Naive thymus-derived CD4-positive, alpha-beta T cell (primary cell): ENCODE data around the gene KCTD12. TPM values are rescaled to one million over a fixed set of nuclear protein-coding genes. Genes with fewer than 3 reads are reported as not detected.

Experiments used
- ATAC-seq: fragments of 150-1000 bp; cut with Tn5 transposase; 2 replicates; pipeline ENCODE4 v1.10.0; 2021; ENCODE audit warnings: mild to moderate bottlenecking, moderate library complexity
- CTCF ChIA-PET: fragments of 350-600 bp; sonication (Branson Sonifier 250); formaldehyde crosslinking; loops from one replicate; lab custom pipeline; 2021; ENCODE audit warnings: antibody characterized with exemption; lab: Charles Lee
- POLR2A ChIA-PET: fragments of 350-600 bp; sonication (Branson Sonifier 250); formaldehyde crosslinking; loops from one replicate; lab custom pipeline; 2021; ENCODE audit warnings: antibody characterized with exemption, inconsistent platforms; lab: Charles Lee
- DNase-seq, 9 donors: peaks; one replicate each; pipeline versions ENCODE4 v3.0.0 to v3.0.0-alpha.2; 2020 to 2022; ENCODE audit warnings: mixed read lengths in 1 of 9
- H3K27ac ChIP-seq: one replicate; pipeline ENCODE4 v1.7.0; 2013; ENCODE audit warnings: mild to moderate bottlenecking, low read depth, low read length, moderate library complexity
- H3K27me3 ChIP-seq, 2 donors: one replicate each; pipeline ENCODE4 v1.7.0; 2013; ENCODE audit warnings: low read length in 2 of 2, mild to moderate bottlenecking in 2 of 2, moderate library complexity in 2 of 2; ENCODE audit not compliant: control insufficient read depth in 2 of 2, insufficient read depth in 2 of 2
- H3K36me3 ChIP-seq, 3 experiments: 1 replicate in 2 of 3; 2 replicates in 1 of 3; pipeline ENCODE4 v1.7.0; 2013; ENCODE audit warnings: low read length in 3 of 3, mild to moderate bottlenecking in 3 of 3, moderate library complexity in 1 of 3; ENCODE audit not compliant: insufficient read depth in 3 of 3, control insufficient read depth in 2 of 3
- H3K4me1 ChIP-seq, 2 donors: one replicate each; pipeline ENCODE4 v1.7.0; 2013; ENCODE audit warnings: low read length in 2 of 2, mild to moderate bottlenecking in 2 of 2, moderate library complexity in 1 of 2; ENCODE audit not compliant: control insufficient read depth in 2 of 2, insufficient read depth in 2 of 2
- H3K4me3 ChIP-seq: 2 replicates; pipeline ENCODE4 v1.7.0; 2013; ENCODE audit warnings: mild to moderate bottlenecking, low read length
- H3K9me3 ChIP-seq, 3 experiments: 1 replicate in 2 of 3; 2 replicates in 1 of 3; pipeline ENCODE4 v1.7.0; 2013; ENCODE audit warnings: low read length in 3 of 3; ENCODE audit not compliant: control insufficient read depth in 2 of 3
- H3K27ac Mint-ChIP-seq, 9 donors: one replicate each; pipeline ENCODE4 v1.8.0; 2020 to 2022; ENCODE audit warnings: mixed read lengths in 9 of 9, mild to moderate bottlenecking in 8 of 9, moderate library complexity in 5 of 9, inconsistent platforms in 2 of 9
- H3K27me3 Mint-ChIP-seq, 5 donors: one replicate each; pipeline ENCODE4 v1.8.0; 2021 to 2022; ENCODE audit warnings: mixed read lengths in 5 of 5, mild to moderate bottlenecking in 1 of 5
- H3K36me3 Mint-ChIP-seq, 5 donors: one replicate each; pipeline ENCODE4 v1.8.0; 2020 to 2022; ENCODE audit warnings: mixed read lengths in 5 of 5, mild to moderate bottlenecking in 3 of 5, inconsistent platforms in 1 of 5
- H3K4me1 Mint-ChIP-seq, 7 donors: one replicate each; pipeline ENCODE4 v1.8.0; 2020 to 2022; ENCODE audit warnings: mixed read lengths in 7 of 7, mild to moderate bottlenecking in 3 of 7, inconsistent platforms in 1 of 7
- H3K4me3 Mint-ChIP-seq, 10 donors: one replicate each; pipeline ENCODE4 v1.8.0; 2020 to 2022; ENCODE audit warnings: mild to moderate bottlenecking in 10 of 10, mixed read lengths in 10 of 10, moderate library complexity in 6 of 10, inconsistent platforms in 2 of 10
- H3K9me3 Mint-ChIP-seq, 11 donors: one replicate each; pipeline ENCODE4 v1.8.0; 2020 to 2022; ENCODE audit warnings: mixed read lengths in 11 of 11, mild to moderate bottlenecking in 4 of 11, inconsistent platforms in 1 of 11, moderate library complexity in 1 of 11
- intact Hi-C, 2 donors: fragments of 100-400 bp; cut with micrococcal nuclease; formaldehyde crosslinking; loops; one replicate each; pipeline ENCODE4 v1.15.1; 2023
- polyA plus RNA-seq, 2 donors: library from polyadenylated mRNA; unstranded; fragments of 300-500 nt; fragmentation: Illumina TruSeq; gene quantifications; one replicate each; pipeline ENCODE4 v1.2.3, GENCODE V29; 2021
- total RNA-seq, 6 experiments: library from RNA in 5 of 6; stranded (reverse) in 5 of 6; gene quantifications; 1 replicate in 5 of 6; 2 replicates in 1 of 6; pipeline ENCODE4 v1.2.3 and lab custom pipeline; 2021 to 2026

The KCTD12 gene
- total and polyA plus RNA-seq, 7 experiments from 2014 or later: 0.61 to 48.0 (median 10.2) TPM

GRCh38 chr13:76892488-76892887, 6.3 kb upstream of the KCTD12 start:
- peaks cover 8 to 15% (median 11%) of the 10 kb centered on the region in 7 donors for H3K4me1 Mint-ChIP-seq
- no peaks in the 10 kb centered on the region for H3K36me3 Mint-ChIP-seq
- H3K9me3 Mint-ChIP-seq: no peaks in the 10 kb centered on the region
- POLR2A ChIA-PET: interaction anchor here (0.6 kb wide), 1 partner anchor 9 kb away, joined by 3 read pairs; no protein-coding TSS in a partner anchor
- no peak overlapping the region for H3K4me3 Mint-ChIP-seq
- H3K27me3 ChIP-seq: peaks cover 0 to 3% of the 10 kb centered on the region in 2 donors
- H3K27me3 Mint-ChIP-seq: peaks cover 0 to 55% (median 4%) of the 10 kb centered on the region in 5 donors
- DNase-seq: no peak
- intact Hi-C loops: no loop called here
- no peak overlapping the region for H3K27ac ChIP-seq
- CTCF ChIA-PET: no interaction called here
- H3K4me1 ChIP-seq: no peaks in the 10 kb centered on the region
- H3K27ac Mint-ChIP-seq: no peak overlapping the region
- no peaks in the 10 kb centered on the region for H3K9me3 ChIP-seq
- no peaks in the 10 kb centered on the region for H3K36me3 ChIP-seq
- no peak overlapping the region for H3K4me3 ChIP-seq
- no peak for ATAC-seq

GRCh38 chr13:76890021-76890420, 3.8 kb upstream of the KCTD12 start:
- H3K27me3 Mint-ChIP-seq: peaks cover 0 to 53% (median 4%) of the 10 kb centered on the region in 5 donors
- intact Hi-C loops: no loop called here

GRCh38 chr13:76889254-76889653, 3.0 kb upstream of the KCTD12 start:
- CTCF ChIA-PET: no interaction called here
- Histone ChIP-seq H3K4me1 (peaks cover 0 to 4% of the 10 kb centered on the region in 2 donors), H3K27ac (no peak overlapping the region), H3K27me3 (peaks cover 0 to 3% of the 10 kb centered on the region in 2 donors), H3K9me3 (no peaks in the 10 kb centered on the region), H3K4me3 (no peak overlapping the region), H3K36me3 (no peaks in the 10 kb centered on the region)
- DNase-seq: no peak
- no peaks in the 10 kb centered on the region for H3K36me3 Mint-ChIP-seq
- peaks cover 12 to 23% (median 17%) of the 10 kb centered on the region in 7 donors for H3K4me1 Mint-ChIP-seq
- intact Hi-C loops: loop anchor here (5.0 kb wide), 6 partner anchors 67 to 1567 kb away; partner anchors contain the start of genes LMO7 (in 1 of the 2) and TBC1D4 (in 1 of the 2)
- no peak overlapping the region for H3K27ac Mint-ChIP-seq
- no peak for ATAC-seq
- H3K27me3 Mint-ChIP-seq: peaks cover 0 to 57% (median 8%) of the 10 kb centered on the region in 5 donors
- H3K4me3 Mint-ChIP-seq: no peak overlapping the region
- peaks cover 0 to 1% (median 0%) of the 10 kb centered on the region in 11 donors for H3K9me3 Mint-ChIP-seq
- POLR2A ChIA-PET: interaction anchor here (0.7 to 1.0 kb wide), 2 partner anchors 9 to 115 kb away, joined by 3 read pairs; no protein-coding TSS in a partner anchor

More at GRCh38 chr13:76890021-76890420, 3.8 kb upstream of the KCTD12 start:
- peaks cover 12 to 23% (median 17%) of the 10 kb centered on the region in 7 donors for H3K4me1 Mint-ChIP-seq
- no peak overlapping the region for H3K27ac ChIP-seq
- no peak for ATAC-seq
- CTCF ChIA-PET: no interaction called here
- H3K27me3 ChIP-seq: peaks cover 0 to 3% of the 10 kb centered on the region in 2 donors
- no peak for DNase-seq
- no peak overlapping the region for H3K4me3 Mint-ChIP-seq
- POLR2A ChIA-PET: no interaction called here
- H3K27ac Mint-ChIP-seq: no peak overlapping the region
- no peaks in the 10 kb centered on the region for H3K36me3 Mint-ChIP-seq
- no peak overlapping the region for H3K4me3 ChIP-seq
- no peaks in the 10 kb centered on the region for H3K36me3 ChIP-seq
- no peaks in the 10 kb centered on the region for H3K9me3 Mint-ChIP-seq
- no peaks in the 10 kb centered on the region for H3K9me3 ChIP-seq
- peaks cover 0 to 1% of the 10 kb centered on the region in 2 donors for H3K4me1 ChIP-seq

DNA sequence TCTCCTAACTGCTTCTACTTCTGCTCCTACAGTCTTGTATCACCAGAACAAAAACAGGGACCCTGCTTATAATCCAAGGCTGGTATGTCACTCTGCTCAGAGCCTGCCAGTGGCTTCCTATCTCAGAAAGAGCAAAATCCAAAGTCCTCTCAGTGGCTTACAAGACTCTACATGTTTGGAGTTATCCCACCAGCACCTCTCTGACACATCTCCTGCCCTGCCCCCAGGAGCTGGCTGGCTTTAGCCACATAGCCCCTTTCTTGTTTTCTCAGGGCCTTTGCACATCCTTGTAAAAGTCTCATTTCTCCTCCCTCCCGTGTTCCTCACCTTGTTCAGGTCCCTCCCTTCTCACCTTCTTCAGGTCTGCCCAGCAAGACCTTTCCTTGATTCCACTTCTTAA, 2.2 kb upstream of the KCTD12 start:
- no peak for DNase-seq
- Histone ChIP-seq H3K27ac (no peak overlapping the region), H3K27me3 (peaks cover 0 to 3% of the 10 kb centered on the region in 2 donors), H3K9me3 (no peaks in the 10 kb centered on the region), H3K4me1 (peaks cover 0 to 4% of the 10 kb centered on the region in 2 donors), H3K36me3 (no peaks in the 10 kb centered on the region), H3K4me3 (no peak overlapping the region)
- ChIA-PET POLR2A (interaction anchor here (1.0 kb wide), 1 partner anchor 10 kb away, joined by 3 read pairs; no protein-coding TSS in a partner anchor), CTCF (interaction anchor here (0.7 kb wide), 1 partner anchor 16 kb away, joined by 3 read pairs; no protein-coding TSS in a partner anchor)
- peaks cover 0 to 1% (median 0%) of the 10 kb centered on the region in 11 donors for H3K9me3 Mint-ChIP-seq
- peak overlapping the region in 8 of 10 donors; percentile 14 to 89 (median 63) for H3K4me3 Mint-ChIP-seq
- intact Hi-C loops: loop anchor here (1.0 to 5.0 kb wide), 7 partner anchors 9 to 1566 kb away; partner anchors contain the start of genes LMO7 (in 1 of the 2) and TBC1D4 (in 1 of the 2)
- peak overlapping the region in 2 of 9 donors; percentile 2 to 28 for H3K27ac Mint-ChIP-seq
- no peaks in the 10 kb centered on the region for H3K36me3 Mint-ChIP-seq
- ATAC-seq: no peak
- peaks cover 18 to 23% (median 19%) of the 10 kb centered on the region in 7 donors for H3K4me1 Mint-ChIP-seq
- peaks cover 0 to 57% (median 8%) of the 10 kb centered on the region in 5 donors for H3K27me3 Mint-ChIP-seq

DNA sequence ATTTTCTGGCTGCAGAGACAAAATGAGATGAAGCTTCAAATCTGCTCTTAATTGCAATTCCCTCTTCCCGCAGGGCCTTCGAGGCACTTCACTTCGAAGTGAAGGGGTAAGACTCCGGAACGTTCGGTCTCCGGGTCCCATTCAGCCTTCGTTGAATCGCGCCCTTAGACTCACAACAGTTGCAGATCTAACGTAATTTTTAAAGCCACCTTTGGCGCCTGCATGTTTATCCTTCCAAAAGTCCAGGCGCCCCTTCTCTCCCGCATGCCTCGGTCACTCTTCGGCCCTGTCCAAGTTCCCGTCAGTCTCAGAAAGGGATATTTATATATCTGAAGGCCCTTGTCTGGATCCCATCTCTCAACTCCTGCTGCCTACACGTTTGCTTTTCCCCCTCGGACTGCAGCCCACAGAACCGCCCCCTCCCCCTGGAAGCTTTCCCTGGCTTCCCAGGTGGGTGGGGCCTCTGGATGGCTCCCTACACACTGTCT, 915 bp upstream of the KCTD12 start:
- peak overlapping the region; percentile 29 to 83 (median 55) for H3K27ac Mint-ChIP-seq
- Histone ChIP-seq H3K36me3 (no peaks in the 10 kb centered on the region), H3K27me3 (peaks cover 0 to 3% of the 10 kb centered on the region in 2 donors), H3K4me3 (peak overlapping the region; percentile 52), H3K4me1 (peaks cover 4 to 5% of the 10 kb centered on the region in 2 donors), H3K27ac (no peak overlapping the region), H3K9me3 (no peaks in the 10 kb centered on the region)
- H3K36me3 Mint-ChIP-seq: no peaks in the 10 kb centered on the region
- H3K4me3 Mint-ChIP-seq: peak overlapping the region; percentile 82 to 93 (median 86)
- H3K27me3 Mint-ChIP-seq: peaks cover 0 to 52% (median 8%) of the 10 kb centered on the region in 5 donors
- ChIA-PET POLR2A (interaction anchor here (0.6 to 4.0 kb wide), 5 partner anchors 9 to 139 kb away, joined by 3 to 35 read pairs (median 20); partner anchors contain the start of genes CLN5 and FBXL3), CTCF (interaction anchor here (0.7 kb wide), 1 partner anchor 15 kb away, joined by 3 read pairs; no protein-coding TSS in a partner anchor)
- ATAC-seq (no peak), DNase-seq (no peak)
- H3K4me1 Mint-ChIP-seq: peaks cover 20 to 32% (median 27%) of the 10 kb centered on the region in 7 donors
- H3K9me3 Mint-ChIP-seq: peaks cover 0 to 1% (median 0%) of the 10 kb centered on the region in 11 donors
- intact Hi-C loops: loop anchor here (1.0 to 5.0 kb wide), 10 partner anchors 8 to 1565 kb away; partner anchors contain the start of genes LMO7 (in 1 of the 2) and TBC1D4 (in 1 of the 2)

GRCh38 chr13:76886005-76886291, 257 bp downstream of the KCTD12 start:
- ChIA-PET POLR2A (interaction anchor here (0.5 to 4.0 kb wide), 24 partner anchors 10 to 1125 kb away, joined by 3 to 35 read pairs (median 4); partner anchors contain the start of genes CLN5, FBXL3 and SLAIN1), CTCF (interaction anchor here (0.8 to 2.8 kb wide), 10 partner anchors 8 to 219 kb away, joined by 3 to 18 read pairs (median 6); no protein-coding TSS in a partner anchor)
- DNase-seq: no peak
- Mint-ChIP-seq H3K4me1 (peaks cover 20 to 38% (median 32%) of the 10 kb centered on the region in 7 donors), H3K9me3 (peaks cover 0 to 1% (median 0%) of the 10 kb centered on the region in 11 donors), H3K4me3 (peak overlapping the region; percentile 73 to 93 (median 84)), H3K27ac (peak overlapping the region in 3 of 9 donors; percentile 3 to 63 (median 59)), H3K27me3 (peaks cover 0 to 42% (median 7%) of the 10 kb centered on the region in 5 donors), H3K36me3 (no peaks in the 10 kb centered on the region)
- Histone ChIP-seq H3K27ac (peak overlapping the region; percentile 55), H3K4me3 (peak overlapping the region; percentile 62), H3K4me1 (peaks cover 4 to 8% of the 10 kb centered on the region in 2 donors), H3K27me3 (peaks cover 0 to 3% of the 10 kb centered on the region in 2 donors), H3K36me3 (no peaks in the 10 kb centered on the region), H3K9me3 (no peaks in the 10 kb centered on the region)
- ATAC-seq: no peak
- intact Hi-C loops: loop anchor here (1.0 to 5.0 kb wide), 14 partner anchors 17 to 1564 kb away; partner anchors contain the start of genes CLN5 (in 2 of the 2), FBXL3 (in 1 of the 2), LMO7 (in 1 of the 2) and MYCBP2 (in 1 of the 2)
